Measurements from ENCODE around the gene SLC30A4.
A peak's percentile ranks its signal among the peaks of the same experiment; 100 is the strongest.

SLC30A4 gene

GRCh38 chr15:45469027-45469426 is 53.5 kb downstream of the SLC30A4 start:
- no peaks in the 10 kb centered on the region for H3K9me3 ChIP-seq (ENCODE audit: control insufficient read depth in 1 of 2, low read length in 2 of 2)
- no peak overlapping the region for H3K27ac ChIP-seq (ENCODE audit: low read length)
- no peaks in the 10 kb centered on the region for H3K36me3 ChIP-seq (ENCODE audit: control insufficient read depth in 1 of 2, insufficient read depth in 2 of 2, low read length in 2 of 2)
- no peak overlapping the region for H3K4me3 ChIP-seq (ENCODE audit: low read depth in 1 of 2, low read length in 2 of 2)
- H3K27me3 ChIP-seq (ENCODE audit: low read depth, low read length), result no peaks in the 10 kb centered on the region
- H3K4me1 ChIP-seq (ENCODE audit: control insufficient read depth in 1 of 2, insufficient read depth in 2 of 2, low read length in 2 of 2), result no peaks in the 10 kb centered on the region

- Histone ChIP-seq H3K4me1 (ENCODE audit: control insufficient read depth in 1 of 2, insufficient read depth in 2 of 2, low read length in 2 of 2) (no peaks in the 10 kb centered on the region), H3K4me3 (ENCODE audit: low read depth in 1 of 2, low read length in 2 of 2) (no peak overlapping the region), H3K27me3 (ENCODE audit: low read depth, low read length) (no peaks in the 10 kb centered on the region), H3K27ac (ENCODE audit: low read length) (no peak overlapping the region), H3K36me3 (ENCODE audit: control insufficient read depth in 1 of 2, insufficient read depth in 2 of 2, low read length in 2 of 2) (no peaks in the 10 kb centered on the region), H3K9me3 (ENCODE audit: control insufficient read depth in 1 of 2, low read length in 2 of 2) (no peaks in the 10 kb centered on the region)
Observed at GRCh38 chr15:45468294-45468693, 54.3 kb downstream of the SLC30A4 start.

- peaks cover 8 to 9% of the 10 kb centered on the region in 2 donors for H3K4me1 ChIP-seq (ENCODE audit: control insufficient read depth in 1 of 2, insufficient read depth in 2 of 2, low read length in 2 of 2)
- H3K27ac ChIP-seq (ENCODE audit: low read length), result no peak overlapping the region
- H3K36me3 ChIP-seq (ENCODE audit: control insufficient read depth in 1 of 2, insufficient read depth in 2 of 2, low read length in 2 of 2), result no peaks in the 10 kb centered on the region
- peak overlapping the region; percentile 68 to 92 for H3K4me3 ChIP-seq (ENCODE audit: low read depth in 1 of 2, low read length in 2 of 2)
- no peaks in the 10 kb centered on the region for H3K9me3 ChIP-seq (ENCODE audit: control insufficient read depth in 1 of 2, low read length in 2 of 2)
- no peaks in the 10 kb centered on the region for H3K27me3 ChIP-seq (ENCODE audit: low read depth, low read length)
Observed at GRCh38 chr15:45458746-45459403, 63.7 kb downstream of the SLC30A4 start.

- H3K36me3 ChIP-seq (ENCODE audit: control insufficient read depth in 1 of 2, insufficient read depth in 2 of 2, low read length in 2 of 2), result no peaks in the 10 kb centered on the region
- no peaks in the 10 kb centered on the region for H3K9me3 ChIP-seq (ENCODE audit: control insufficient read depth in 1 of 2, low read length in 2 of 2)
- H3K27ac ChIP-seq (ENCODE audit: low read length), result peak overlapping the region; percentile 80
- peaks cover 8 to 9% of the 10 kb centered on the region in 2 donors for H3K4me1 ChIP-seq (ENCODE audit: control insufficient read depth in 1 of 2, insufficient read depth in 2 of 2, low read length in 2 of 2)
- no peaks in the 10 kb centered on the region for H3K27me3 ChIP-seq (ENCODE audit: low read depth, low read length)
- peak overlapping the region; percentile 68 to 92 for H3K4me3 ChIP-seq (ENCODE audit: low read depth in 1 of 2, low read length in 2 of 2)
Observed at GRCh38 chr15:45457641-45458539, 64.7 kb downstream of the SLC30A4 start.

- Histone ChIP-seq H3K4me3 (ENCODE audit: low read depth in 1 of 2, low read length in 2 of 2) (peak overlapping the region in 1 of 2 donors; percentile 68), H3K27ac (ENCODE audit: low read length) (peak overlapping the region; percentile 51)
Observed at GRCh38 chr15:45457220-45457619, 65.3 kb downstream of the SLC30A4 start.

GRCh38 chr15:45456212-45457106 is 66.1 kb downstream of the SLC30A4 start:
- H3K4me3 ChIP-seq (ENCODE audit: low read depth in 1 of 2, low read length in 2 of 2), result peak overlapping the region in 1 of 2 donors; percentile 3
- H3K9me3 ChIP-seq (ENCODE audit: control insufficient read depth in 1 of 2, low read length in 2 of 2), result no peaks in the 10 kb centered on the region
- peak overlapping the region; percentile 51 for H3K27ac ChIP-seq (ENCODE audit: low read length)
- H3K4me1 ChIP-seq (ENCODE audit: control insufficient read depth in 1 of 2, insufficient read depth in 2 of 2, low read length in 2 of 2), result peaks cover 8 to 9% of the 10 kb centered on the region in 2 donors
- no peaks in the 10 kb centered on the region for H3K36me3 ChIP-seq (ENCODE audit: control insufficient read depth in 1 of 2, insufficient read depth in 2 of 2, low read length in 2 of 2)
- no peaks in the 10 kb centered on the region for H3K27me3 ChIP-seq (ENCODE audit: low read depth, low read length)

More at GRCh38 chr15:45457220-45457619, 65.3 kb downstream of the SLC30A4 start:
- no peaks in the 10 kb centered on the region for H3K27me3 ChIP-seq (ENCODE audit: low read depth, low read length)
- H3K9me3 ChIP-seq (ENCODE audit: control insufficient read depth in 1 of 2, low read length in 2 of 2), result no peaks in the 10 kb centered on the region
- H3K4me1 ChIP-seq (ENCODE audit: control insufficient read depth in 1 of 2, insufficient read depth in 2 of 2, low read length in 2 of 2), result peaks cover 8 to 9% of the 10 kb centered on the region in 2 donors
- no peaks in the 10 kb centered on the region for H3K36me3 ChIP-seq (ENCODE audit: control insufficient read depth in 1 of 2, insufficient read depth in 2 of 2, low read length in 2 of 2)

GRCh38 chr15:45454814-45455213 is 67.7 kb downstream of the SLC30A4 start:
- no peak overlapping the region for H3K4me3 ChIP-seq (ENCODE audit: low read depth in 1 of 2, low read length in 2 of 2)
- no peaks in the 10 kb centered on the region for H3K36me3 ChIP-seq (ENCODE audit: control insufficient read depth in 1 of 2, insufficient read depth in 2 of 2, low read length in 2 of 2)
- no peaks in the 10 kb centered on the region for H3K27me3 ChIP-seq (ENCODE audit: low read depth, low read length)
- H3K4me1 ChIP-seq (ENCODE audit: control insufficient read depth in 1 of 2, insufficient read depth in 2 of 2, low read length in 2 of 2), result peaks cover 8 to 9% of the 10 kb centered on the region in 2 donors
- no peaks in the 10 kb centered on the region for H3K9me3 ChIP-seq (ENCODE audit: control insufficient read depth in 1 of 2, low read length in 2 of 2)
- no peak overlapping the region for H3K27ac ChIP-seq (ENCODE audit: low read length)

GRCh38 chr15:45451265-45451664 is 71.3 kb downstream of the SLC30A4 start:
- Histone ChIP-seq H3K9me3 (ENCODE audit: control insufficient read depth in 1 of 2, low read length in 2 of 2) (no peaks in the 10 kb centered on the region), H3K27ac (ENCODE audit: low read length) (no peak overlapping the region), H3K27me3 (ENCODE audit: low read depth, low read length) (no peaks in the 10 kb centered on the region), H3K36me3 (ENCODE audit: control insufficient read depth in 1 of 2, insufficient read depth in 2 of 2, low read length in 2 of 2) (no peaks in the 10 kb centered on the region), H3K4me3 (ENCODE audit: low read depth in 1 of 2, low read length in 2 of 2) (no peak overlapping the region), H3K4me1 (ENCODE audit: control insufficient read depth in 1 of 2, insufficient read depth in 2 of 2, low read length in 2 of 2) (no peaks in the 10 kb centered on the region)

GRCh38 chr15:45449916-45450867 is 72.4 kb downstream of the SLC30A4 start:
- Histone ChIP-seq H3K9me3 (ENCODE audit: control insufficient read depth in 1 of 2, low read length in 2 of 2) (no peaks in the 10 kb centered on the region), H3K27ac (ENCODE audit: low read length) (peak overlapping the region; percentile 64), H3K4me1 (ENCODE audit: control insufficient read depth in 1 of 2, insufficient read depth in 2 of 2, low read length in 2 of 2) (peaks cover 0 to 6% of the 10 kb centered on the region in 2 donors), H3K4me3 (ENCODE audit: low read depth in 1 of 2, low read length in 2 of 2) (no peak overlapping the region), H3K27me3 (ENCODE audit: low read depth, low read length) (no peaks in the 10 kb centered on the region), H3K36me3 (ENCODE audit: control insufficient read depth in 1 of 2, insufficient read depth in 2 of 2, low read length in 2 of 2) (no peaks in the 10 kb centered on the region)

- Histone ChIP-seq H3K36me3 (ENCODE audit: control insufficient read depth in 1 of 2, insufficient read depth in 2 of 2, low read length in 2 of 2) (no peaks in the 10 kb centered on the region), H3K27me3 (ENCODE audit: low read depth, low read length) (no peaks in the 10 kb centered on the region), H3K4me3 (ENCODE audit: low read depth in 1 of 2, low read length in 2 of 2) (no peak overlapping the region), H3K27ac (ENCODE audit: low read length) (peak overlapping the region; percentile 64), H3K4me1 (ENCODE audit: control insufficient read depth in 1 of 2, insufficient read depth in 2 of 2, low read length in 2 of 2) (peaks cover 0 to 6% of the 10 kb centered on the region in 2 donors), H3K9me3 (ENCODE audit: control insufficient read depth in 1 of 2, low read length in 2 of 2) (no peaks in the 10 kb centered on the region)
Observed at GRCh38 chr15:45449395-45449794, 73.2 kb downstream of the SLC30A4 start.
